ENCODE data around the gene HS3ST3A1.

The HS3ST3A1 gene

DNA sequence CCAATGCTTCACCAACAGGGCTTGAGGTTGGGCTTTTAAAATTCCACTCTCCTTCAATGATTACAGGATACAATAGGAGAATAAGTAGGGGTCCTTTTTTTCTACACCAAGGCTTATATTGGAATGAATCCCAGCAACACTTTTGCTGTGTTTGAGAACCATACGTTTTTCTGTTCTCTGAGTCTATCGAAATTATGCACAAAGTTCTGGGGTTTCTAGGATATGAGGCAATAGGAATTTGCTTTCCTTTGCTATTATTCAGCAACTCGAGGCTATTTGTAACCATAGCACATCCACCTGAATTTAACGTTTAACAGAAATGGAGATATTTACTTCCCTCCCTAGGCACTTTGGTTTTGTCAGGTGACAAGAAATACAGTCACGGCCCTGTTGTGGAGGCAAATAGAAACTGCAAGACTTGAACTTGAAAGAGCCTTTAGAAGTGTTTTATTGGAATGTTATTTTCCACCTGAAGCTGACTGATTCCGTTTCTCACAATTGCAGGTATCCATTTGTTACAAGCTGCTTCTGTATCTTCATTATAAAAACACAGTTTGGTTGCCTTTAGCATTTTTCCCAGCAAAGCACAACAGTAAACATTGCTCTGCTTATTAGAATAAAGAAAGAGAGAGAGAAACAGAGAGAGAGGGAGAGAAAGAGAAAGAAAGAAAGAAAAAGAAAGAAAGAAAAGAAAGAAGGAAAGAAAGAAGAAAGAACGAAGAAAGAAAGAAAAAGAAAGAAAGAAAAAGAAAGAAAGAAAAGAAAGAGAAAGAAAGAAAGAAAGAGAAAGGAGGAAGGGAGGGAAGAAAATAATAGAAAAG lies 109.6 kb downstream of the HS3ST3A1 start:
- DNase-seq, result no peak

- no peak for DNase-seq
Measured at GRCh38 chr17:13491491-13491890, 110.2 kb downstream of the HS3ST3A1 start.

GRCh38 chr17:13490906-13491482 lies 110.7 kb downstream of the HS3ST3A1 start:
- DNase-seq, result no peak

- no peak for DNase-seq
Measured at GRCh38 chr17:13490427-13490826, 111.3 kb downstream of the HS3ST3A1 start.

DNA sequence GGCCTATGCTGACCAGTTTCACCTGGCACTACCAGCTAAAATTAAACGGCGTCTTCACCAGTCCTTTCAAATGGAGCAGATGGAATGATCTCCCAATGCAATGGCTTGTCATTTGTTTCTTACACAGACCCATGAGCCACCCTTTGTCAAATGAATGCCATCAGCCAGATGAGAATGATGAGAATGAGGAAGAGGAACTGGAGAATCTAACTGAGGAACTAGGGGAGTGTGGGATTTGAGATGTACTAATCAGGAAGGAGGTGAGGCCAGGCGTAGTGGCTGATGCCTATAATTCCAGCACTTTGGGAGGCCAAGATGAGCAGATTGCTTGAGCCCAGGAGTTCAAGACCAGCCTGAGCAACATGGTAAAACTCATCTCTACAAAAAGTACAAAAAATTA lies 116.4 kb downstream of the HS3ST3A1 start:
- no peak for DNase-seq

DNA sequence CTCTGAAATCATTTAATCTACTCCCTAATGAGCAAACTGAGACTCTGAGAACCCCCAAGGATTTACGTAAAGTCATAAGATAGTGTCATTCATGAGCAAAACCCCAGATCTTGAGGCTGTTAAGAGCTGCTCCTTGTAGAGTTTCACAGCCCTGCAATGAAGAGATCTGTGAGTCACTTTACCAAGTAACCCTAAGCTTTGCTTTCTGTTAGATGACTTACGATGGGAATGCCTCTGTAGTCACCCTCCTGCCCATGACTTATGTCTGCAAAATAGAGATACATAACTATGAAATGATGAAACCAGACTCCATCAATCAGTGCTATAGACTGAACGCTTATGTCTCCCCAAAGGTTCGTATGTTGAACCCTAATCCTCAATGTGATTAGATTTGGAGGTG lies 117.7 kb downstream of the HS3ST3A1 start:
- no peak for DNase-seq

GRCh38 chr17:13480877-13481276 lies 120.9 kb downstream of the HS3ST3A1 start:
- DNase-seq, result no peak

DNA sequence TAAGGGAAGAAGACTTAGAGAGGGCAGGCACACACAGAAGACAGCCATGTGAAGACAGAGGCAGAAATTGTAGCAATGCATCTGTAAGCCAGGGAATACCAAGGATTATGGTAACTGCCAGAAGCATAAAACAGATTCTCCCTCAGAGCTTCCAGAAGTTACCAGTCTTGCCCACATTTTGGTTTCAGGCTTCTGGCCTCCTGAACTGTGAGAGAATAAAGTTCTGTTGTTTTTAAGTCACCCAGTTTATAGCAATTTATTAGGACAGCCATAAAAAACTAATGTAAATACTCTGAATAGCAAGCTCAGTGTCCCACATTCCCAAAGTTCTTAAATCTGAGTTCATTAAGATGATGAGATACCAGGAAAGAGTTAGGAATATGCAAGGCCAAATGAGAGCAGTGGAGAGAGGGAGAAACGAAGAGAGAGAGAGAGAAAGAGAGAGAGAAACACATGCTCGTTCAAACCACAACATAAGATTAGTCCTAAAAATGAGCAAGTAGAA lies 123.4 kb downstream of the HS3ST3A1 start:
- DNase-seq, result no peak

- no peak for DNase-seq
Measured at GRCh38 chr17:13477180-13477611, 124.5 kb downstream of the HS3ST3A1 start.

- DNase-seq, result no peak
Measured at GRCh38 chr17:13476720-13477119, 125.0 kb downstream of the HS3ST3A1 start.

- no peak for DNase-seq
Measured at GRCh38 chr17:13475574-13476223, 126.0 kb downstream of the HS3ST3A1 start.

- no peak for DNase-seq
Measured at GRCh38 chr17:13474073-13474800, 127.5 kb downstream of the HS3ST3A1 start.

GRCh38 chr17:13465678-13466077 lies 136.1 kb downstream of the HS3ST3A1 start:
- DNase-seq, result no peak

DNA sequence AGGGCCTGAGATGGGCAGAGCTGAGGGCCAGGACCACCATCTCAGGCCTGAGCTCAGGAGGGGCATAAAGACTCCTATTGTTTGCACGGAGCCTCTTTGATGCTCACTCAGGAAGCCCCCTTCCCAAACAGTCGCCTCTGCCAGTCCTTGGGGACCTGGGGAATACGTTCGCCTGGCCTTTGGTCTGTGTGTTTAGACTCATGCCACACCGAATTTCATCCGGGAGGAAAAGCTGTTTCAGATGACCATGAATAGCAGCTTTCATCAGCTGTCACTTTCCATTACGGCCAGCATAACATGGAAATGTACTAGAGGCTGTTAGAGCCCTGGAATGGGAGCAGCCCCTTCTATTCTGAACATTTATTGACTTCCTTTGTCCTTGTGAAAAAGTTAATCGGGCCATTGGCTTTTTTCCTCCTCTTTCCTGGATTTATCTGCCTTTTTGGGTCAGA lies 139.0 kb downstream of the HS3ST3A1 start:
- no peak for DNase-seq

- DNase-seq, result no peak
Measured at GRCh38 chr17:13462146-13462545, 139.6 kb downstream of the HS3ST3A1 start.

- no peak for DNase-seq
Measured at GRCh38 chr17:13460261-13461000, 141.3 kb downstream of the HS3ST3A1 start.

DNA sequence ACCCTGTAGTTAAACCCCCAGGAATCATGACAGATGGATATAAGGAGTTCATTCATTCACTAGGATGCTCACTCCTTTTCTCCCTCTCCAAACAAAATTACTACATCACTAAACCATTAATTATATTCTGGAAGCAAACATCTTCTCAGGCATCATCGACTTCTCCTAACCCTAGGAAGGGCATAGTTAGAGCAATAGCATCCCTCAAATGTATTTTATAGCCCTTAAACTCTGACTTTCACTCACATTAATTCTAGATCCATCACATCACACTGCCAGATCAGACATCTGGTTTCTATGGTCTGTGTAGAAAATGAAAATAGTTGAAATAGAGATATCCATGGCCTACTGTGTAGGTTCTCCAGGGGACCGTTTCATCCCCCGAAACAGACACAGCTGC lies 143.9 kb downstream of the HS3ST3A1 start:
- DNase-seq, result no peak

Measured in hypothalamus (tissue), 51 donors.